Large intestine (tissue), 3 donors: ENCODE measurements around the gene RRP1. TPM values are rescaled to one million over a fixed set of nuclear protein-coding genes. Genes with fewer than 3 reads are reported as not detected.
A peak's percentile ranks its signal among the peaks of the same experiment; 100 is the strongest.
"Not testable (repeated sequence)": the region's sequence is repeated elsewhere in the genome, so short reads cannot be mapped to it uniquely, and the experiment has no call there.

Experiments
- DNase-seq, 2 donors: peaks; one replicate each; pipeline versions ENCODE4 v3.0.0 to v3.0.0-alpha.2; 2013
- H3K27ac ChIP-seq: one replicate; pipeline ENCODE4 v1.5.1; 2013; ENCODE audit warnings: low read length
- H3K27me3 ChIP-seq: 2 replicates; pipeline ENCODE4 v1.6.1; 2013; ENCODE audit warnings: low read length; ENCODE audit not compliant: control insufficient read depth, insufficient read depth
- H3K36me3 ChIP-seq: 2 replicates; pipeline ENCODE4 v1.6.1; 2013; ENCODE audit warnings: low read length; ENCODE audit not compliant: control insufficient read depth, insufficient read depth
- H3K4me1 ChIP-seq: one replicate; pipeline ENCODE4 v1.6.1; 2013; ENCODE audit warnings: low read length; ENCODE audit not compliant: control insufficient read depth, insufficient read depth
- H3K4me3 ChIP-seq: one replicate; pipeline ENCODE4 v1.5.1; 2013; ENCODE audit warnings: low read length
- H3K9me3 ChIP-seq: one replicate; pipeline ENCODE4 v1.6.1; 2013; ENCODE audit warnings: mild to moderate bottlenecking, low read depth, low read length, moderate library complexity; ENCODE audit not compliant: control insufficient read depth
- WGBS: methylation state at CpG from one replicate; pipeline ENCODE4 v1.1.5; 2013; ENCODE audit warnings: low lambda C conversion rate; ENCODE audit not compliant: insufficient coverage; 5-methylcytosine and 5-hydroxymethylcytosine counted together
- polyA plus RNA-seq: library from polyadenylated mRNA; unstranded; fragments of 120-200 nt; gene quantifications from one replicate; pipeline ENCODE4 v1.2.1, GENCODE V29; 2013

The RRP1 gene
- polyA plus RNA-seq, 1 donor: 23.8 TPM

- Histone ChIP-seq H3K27me3 (no peaks in the 10 kb centered on the region), H3K27ac (no peak overlapping the region), H3K36me3 (no peaks in the 10 kb centered on the region), H3K4me1 (no peaks in the 10 kb centered on the region), H3K4me3 (no peak overlapping the region), H3K9me3 (no peaks in the 10 kb centered on the region)
- WGBS: 20% methylated on average over 1 of the region's 2 CpGs
- peak in 1 of 2 donors; percentile 36 for DNase-seq
Observed at GRCh38 chr21:43842742-43843141, 53.4 kb downstream of the RRP1 start.

- not testable (repeated sequence) for H3K4me3 ChIP-seq, H3K36me3 ChIP-seq, H3K27me3 ChIP-seq, H3K27ac ChIP-seq, DNase-seq, H3K4me1 ChIP-seq, H3K9me3 ChIP-seq
- no CpG with 5 or more reads among the region's 5 CpGs for WGBS
Observed at GRCh38 chr21:43844906-43845305, 55.5 kb downstream of the RRP1 start.

GRCh38 chr21:43845386-43845785 is 56.0 kb downstream of the RRP1 start:
- H3K4me3 ChIP-seq: no peak overlapping the region
- no peak overlapping the region for H3K27ac ChIP-seq
- H3K27me3 ChIP-seq: no peaks in the 10 kb centered on the region
- WGBS: 80% methylated on average over 2 of the region's 13 CpGs
- H3K4me1 ChIP-seq: no peaks in the 10 kb centered on the region
- H3K9me3 ChIP-seq: no peaks in the 10 kb centered on the region
- DNase-seq: no peak
- H3K36me3 ChIP-seq: no peaks in the 10 kb centered on the region

- WGBS: no CpG with 5 or more reads among the region's 6 CpGs
- DNase-seq: no peak
- no peak overlapping the region for H3K4me3 ChIP-seq
- H3K4me1 ChIP-seq: no peaks in the 10 kb centered on the region
- H3K27me3 ChIP-seq: no peaks in the 10 kb centered on the region
- H3K36me3 ChIP-seq: no peaks in the 10 kb centered on the region
- no peak overlapping the region for H3K27ac ChIP-seq
- H3K9me3 ChIP-seq: no peaks in the 10 kb centered on the region
Observed at GRCh38 chr21:43846430-43846829, 57.1 kb downstream of the RRP1 start.

GRCh38 chr21:43847301-43847700 is 57.9 kb downstream of the RRP1 start:
- Histone ChIP-seq H3K9me3 (no peaks in the 10 kb centered on the region), H3K27me3 (no peaks in the 10 kb centered on the region), H3K4me1 (no peaks in the 10 kb centered on the region), H3K27ac (no peak overlapping the region), H3K36me3 (no peaks in the 10 kb centered on the region), H3K4me3 (no peak overlapping the region)
- no peak for DNase-seq
- no CpG with 5 or more reads among the region's 14 CpGs for WGBS

- WGBS: no CpG with 5 or more reads among the region's 10 CpGs
- no peaks in the 10 kb centered on the region for H3K36me3 ChIP-seq
- no peak overlapping the region for H3K4me3 ChIP-seq
Observed at GRCh38 chr21:43848771-43849170, 59.4 kb downstream of the RRP1 start.

GRCh38 chr21:43849532-43850299 is 60.3 kb downstream of the RRP1 start:
- H3K27me3 ChIP-seq: no peaks in the 10 kb centered on the region
- DNase-seq: no peak
- no peak overlapping the region for H3K27ac ChIP-seq
- H3K36me3 ChIP-seq: no peaks in the 10 kb centered on the region
- H3K4me3 ChIP-seq: no peak overlapping the region
- H3K4me1 ChIP-seq: no peaks in the 10 kb centered on the region
- no peaks in the 10 kb centered on the region for H3K9me3 ChIP-seq
- WGBS: no CpG with 5 or more reads among the region's 13 CpGs

More at GRCh38 chr21:43848771-43849170, 59.4 kb downstream of the RRP1 start:
- Histone ChIP-seq H3K4me1 (no peaks in the 10 kb centered on the region), H3K9me3 (no peaks in the 10 kb centered on the region), H3K27ac (no peak overlapping the region), H3K27me3 (no peaks in the 10 kb centered on the region)
- DNase-seq: no peak

- H3K4me3 ChIP-seq: no peak overlapping the region
- no peaks in the 10 kb centered on the region for H3K27me3 ChIP-seq
- WGBS: no CpG with 5 or more reads among the region's 8 CpGs
- H3K9me3 ChIP-seq: no peaks in the 10 kb centered on the region
- H3K36me3 ChIP-seq: no peaks in the 10 kb centered on the region
- no peak for DNase-seq
- H3K27ac ChIP-seq: no peak overlapping the region
- H3K4me1 ChIP-seq: no peaks in the 10 kb centered on the region
Observed at GRCh38 chr21:43850728-43851295, 61.4 kb downstream of the RRP1 start.

- no peaks in the 10 kb centered on the region for H3K36me3 ChIP-seq
- H3K4me1 ChIP-seq: no peaks in the 10 kb centered on the region
- no CpG with 5 or more reads among the region's 12 CpGs for WGBS
Observed at GRCh38 chr21:43851593-43851992, 62.2 kb downstream of the RRP1 start.

GRCh38 chr21:43853851-43854772 is 64.7 kb downstream of the RRP1 start:
- no CpG with 5 or more reads among the region's 34 CpGs for WGBS
- no peaks in the 10 kb centered on the region for H3K9me3 ChIP-seq
- no peaks in the 10 kb centered on the region for H3K36me3 ChIP-seq
- no peaks in the 10 kb centered on the region for H3K4me1 ChIP-seq
- no peak overlapping the region for H3K4me3 ChIP-seq
- no peaks in the 10 kb centered on the region for H3K27me3 ChIP-seq
- H3K27ac ChIP-seq: no peak overlapping the region
- no peak for DNase-seq

More at GRCh38 chr21:43851593-43851992, 62.2 kb downstream of the RRP1 start:
- no peak for DNase-seq
- H3K9me3 ChIP-seq: no peaks in the 10 kb centered on the region
- H3K4me3 ChIP-seq: no peak overlapping the region
- H3K27me3 ChIP-seq: no peaks in the 10 kb centered on the region
- no peak overlapping the region for H3K27ac ChIP-seq
